NCI-H2171 (cell line): ENCODE data around the gene GABRQ.
"Not testable (repeated sequence)": the region's sequence is repeated elsewhere in the genome, so short reads cannot be mapped to it uniquely, and the experiment has no call there.

Source experiments
- DNase-seq: peaks from one replicate; lab custom pipeline; 2025; lab: John Stamatoyannopoulos, UW

The GABRQ gene

GRCh38 chrX:152658302-152658701 lies 20.6 kb downstream of the GABRQ start:
- no peak for DNase-seq

DNA sequence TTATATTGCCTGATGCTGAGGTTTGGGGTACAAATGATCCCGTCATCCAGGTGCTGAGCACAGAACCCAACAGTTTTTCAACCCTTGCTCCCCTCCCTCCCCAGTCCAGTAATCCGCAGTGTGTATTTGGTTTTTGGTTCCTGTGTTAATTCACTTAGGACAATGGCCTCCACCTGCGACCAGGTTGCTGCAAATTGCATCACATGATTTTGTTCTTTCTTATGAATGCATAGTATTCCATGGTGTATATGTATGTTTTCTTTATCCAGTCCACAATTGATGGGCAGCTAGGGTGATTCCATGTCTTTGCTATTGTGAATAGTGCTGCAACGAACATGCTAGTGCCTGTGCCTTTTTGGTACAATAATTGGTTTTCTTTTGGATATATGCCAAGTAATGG lies 25.4 kb downstream of the GABRQ start:
- DNase-seq = no peak

DNA sequence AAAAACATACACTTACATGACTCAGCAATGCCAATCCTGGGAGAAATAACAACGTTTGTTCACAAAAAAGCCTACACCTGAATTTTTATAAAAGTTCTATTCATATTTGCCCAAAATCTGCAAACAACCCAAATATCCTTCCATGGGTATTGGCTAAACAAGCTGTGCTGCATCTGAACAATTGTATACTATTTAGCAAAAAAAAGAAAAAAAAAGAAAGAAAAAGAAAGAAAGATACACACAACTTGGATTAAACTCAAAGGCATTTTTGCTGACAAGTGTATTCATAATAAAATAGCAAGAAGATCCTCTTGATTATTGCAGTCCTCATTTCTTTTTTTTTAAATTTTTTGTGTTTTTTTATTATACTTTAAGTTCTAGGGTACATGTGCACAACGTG lies 36.4 kb downstream of the GABRQ start:
- DNase-seq = no peak

DNA sequence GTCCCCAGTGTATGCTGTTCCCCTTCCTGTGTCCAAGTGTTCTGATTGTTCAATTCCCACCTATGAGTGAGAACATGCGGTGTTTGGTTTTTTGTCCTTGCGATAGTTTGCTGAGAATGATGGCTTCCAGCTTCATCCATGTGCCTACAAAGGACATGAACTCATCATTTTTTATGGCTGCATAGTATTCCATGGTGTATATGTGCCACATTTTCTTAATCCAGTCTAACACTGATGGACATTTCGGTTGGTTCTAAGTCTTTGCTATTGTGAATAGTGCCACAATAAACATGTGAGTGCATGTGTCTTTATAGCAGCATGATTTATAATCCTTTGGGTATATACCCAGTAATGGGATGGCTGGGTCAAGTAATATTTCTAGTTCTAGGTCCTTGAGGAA lies 37.0 kb downstream of the GABRQ start:
- DNase-seq = not testable (repeated sequence)

GRCh38 chrX:152681012-152681411 lies 43.3 kb downstream of the GABRQ start:
- not testable (repeated sequence) for DNase-seq

GRCh38 chrX:152697952-152698931 lies 60.5 kb downstream of the GABRQ start, which contains the start of gene MAGEA3:
Gene MAGEA3 (plus strand): TSS chrX:152698794. CDS start chrX:152700833, 2,039 bp downstream.
- not testable (repeated sequence) for DNase-seq

- not testable (repeated sequence) for DNase-seq
Observed at GRCh38 chrX:152700390-152700789, 62.7 kb downstream of the GABRQ start.

- not testable (repeated sequence) for DNase-seq
Observed at GRCh38 chrX:152706500-152706899, 68.8 kb downstream of the GABRQ start.
